CD14-positive monocyte (primary cell): ENCODE data around the gene ADI1. TPM values are rescaled to one million over a fixed set of nuclear protein-coding genes. Genes with fewer than 3 reads are reported as not detected.

Experiments used
- DNase-seq, 3 donors: peaks; one replicate each; pipeline ENCODE4 v3.0.0-alpha.2; 2011 to 2022
- H2AFZ ChIP-seq: 2 replicates; pipeline ENCODE4 v1.6.0; 2012; ENCODE audit warnings: mild to moderate bottlenecking, low read depth, low read length, inconsistent platforms; ENCODE audit not compliant: insufficient read depth, poor library complexity, severe bottlenecking
- H3K27ac ChIP-seq, 2 donors: 1 replicate in 1 of 2; 2 replicates in 1 of 2; pipeline ENCODE4 v1.5.1; 2012 to 2013; ENCODE audit warnings: low read length in 2 of 2, control low read depth in 1 of 2, inconsistent platforms in 1 of 2, low read depth in 1 of 2, mild to moderate bottlenecking in 1 of 2
- H3K27me3 ChIP-seq, 2 donors: one replicate each; pipeline versions ENCODE4 v1.6.0 to v1.6.1; 2011 to 2013; ENCODE audit warnings: low read length in 2 of 2; ENCODE audit not compliant: control insufficient read depth in 2 of 2, insufficient read depth in 2 of 2
- H3K36me3 ChIP-seq, 2 donors: replicated peaks in 1 of 2; 1 replicate in 1 of 2; 2 replicates in 1 of 2; pipeline versions ENCODE4 v1.5.1 to v1.6.1; 2012 to 2013; ENCODE audit warnings: low read length in 2 of 2, control low read depth in 1 of 2, inconsistent platforms in 1 of 2, mild to moderate bottlenecking in 1 of 2; ENCODE audit not compliant: insufficient read depth in 2 of 2, control insufficient read depth in 1 of 2
- H3K4me1 ChIP-seq, 2 donors: 1 replicate in 1 of 2; 2 replicates in 1 of 2; pipeline versions ENCODE4 v1.5.1 to v1.6.1; 2012 to 2013; ENCODE audit warnings: low read length in 2 of 2, control low read depth in 1 of 2, inconsistent platforms in 1 of 2, mild to moderate bottlenecking in 1 of 2, moderate library complexity in 1 of 2; ENCODE audit not compliant: insufficient read depth in 2 of 2, control insufficient read depth in 1 of 2
- H3K4me2 ChIP-seq: replicated peaks from 2 replicates; pipeline ENCODE3; 2012; ENCODE audit warnings: low read length, moderate library complexity, mild to moderate bottlenecking; ENCODE audit not compliant: poor library complexity, severe bottlenecking; ENCODE audit errors: extremely low read depth
- H3K4me3 ChIP-seq, 3 experiments: fragments of 200-600 bp in 1 of 3; sonication (generic) in 1 of 3; replicated peaks in 1 of 3; 1 replicate in 2 of 3; 2 replicates in 1 of 3; pipeline ENCODE4 v1.5.1; 2011 to 2013; ENCODE audit warnings: low read length in 3 of 3, mild to moderate bottlenecking in 3 of 3, control low read depth in 2 of 3, low read depth in 2 of 3, inconsistent platforms in 1 of 3, moderate library complexity in 1 of 3
- H3K79me2 ChIP-seq: 2 replicates; pipeline ENCODE4 v1.6.0; 2012; ENCODE audit warnings: mild to moderate bottlenecking, control low read depth, inconsistent platforms, low read length, moderate library complexity; ENCODE audit not compliant: insufficient read depth
- H3K9ac ChIP-seq: 2 replicates; pipeline ENCODE4 v1.6.0; 2017; ENCODE audit warnings: low read length, mild to moderate bottlenecking; ENCODE audit not compliant: insufficient read depth, poor library complexity, severe bottlenecking
- H3K9me3 ChIP-seq, 2 donors: replicated peaks in 1 of 2; 1 replicate in 1 of 2; 2 replicates in 1 of 2; pipeline versions ENCODE4 v1.5.1 to v1.6.1; 2012 to 2013; ENCODE audit warnings: low read length in 2 of 2, control low read depth in 1 of 2; ENCODE audit not compliant: control insufficient read depth in 1 of 2, insufficient read depth in 1 of 2
- H4K20me1 ChIP-seq: 2 replicates; pipeline ENCODE4 v1.6.0; 2012; ENCODE audit warnings: mild to moderate bottlenecking, low read length, control low read depth, moderate library complexity; ENCODE audit not compliant: insufficient read depth
- H3K27ac Mint-ChIP-seq, 7 donors: one replicate each; pipeline ENCODE4 v1.8.0; 2020; ENCODE audit warnings: mild to moderate bottlenecking in 7 of 7, mixed read lengths in 7 of 7, moderate library complexity in 6 of 7, inconsistent platforms in 2 of 7
- H3K27me3 Mint-ChIP-seq, 3 donors: one replicate each; pipeline ENCODE4 v1.8.0; 2021 to 2022; ENCODE audit warnings: low read depth in 3 of 3, mild to moderate bottlenecking in 3 of 3, mixed read lengths in 3 of 3, moderate library complexity in 3 of 3, inconsistent platforms in 1 of 3
- H3K36me3 Mint-ChIP-seq, 2 donors: one replicate each; pipeline ENCODE4 v1.8.0; 2020; ENCODE audit warnings: mixed read lengths in 2 of 2, inconsistent platforms in 1 of 2, mild to moderate bottlenecking in 1 of 2
- H3K4me1 Mint-ChIP-seq: one replicate; pipeline ENCODE4 v1.8.0; 2020; ENCODE audit warnings: mild to moderate bottlenecking, mixed read lengths
- H3K4me3 Mint-ChIP-seq, 2 donors: one replicate each; pipeline ENCODE4 v1.8.0; 2020; ENCODE audit warnings: mild to moderate bottlenecking in 2 of 2, mixed read lengths in 2 of 2, moderate library complexity in 1 of 2
- H3K9me3 Mint-ChIP-seq, 7 donors: one replicate each; pipeline ENCODE4 v1.8.0; 2020 to 2022; ENCODE audit warnings: mixed read lengths in 7 of 7, mild to moderate bottlenecking in 6 of 7, moderate library complexity in 6 of 7, inconsistent platforms in 2 of 7
- WGBS: methylation state at CpG from one replicate; pipeline ENCODE4 v1.1.5; 2013; ENCODE audit warnings: missing lambda C conversion rate; ENCODE audit not compliant: insufficient coverage; 5-methylcytosine and 5-hydroxymethylcytosine counted together
- intact Hi-C, 2 donors: fragments of 100-400 bp; cut with micrococcal nuclease; formaldehyde crosslinking; loops; one replicate each; pipeline versions ENCODE4 v1.15.0 to v1.15.1; 2023
- polyA plus RNA-seq, 3 donors: library from polyadenylated mRNA; depleted of rRNA in 1 of 3; unstranded in 2 of 3; stranded (reverse) in 1 of 3; fragments of 300-500 nt in 2 of 3; fragments of >200 nt in 1 of 3; fragmentation: Illumina TruSeq in 2 of 3; gene quantifications; 1 replicate in 2 of 3; 2 replicates in 1 of 3; pipeline ENCODE4 v1.2.3, GENCODE V29; 2012 to 2021
- TF ChIP-seq, protein P1 (sequence below): fragments of 200-600 bp; IDR thresholded peaks from one replicate; pipeline ENCODE4 v1.8.0; 2022; ENCODE audit warnings: antibody characterized with exemption, mild to moderate bottlenecking

Gene ADI1
- polyA plus RNA-seq, 3 donors = 30.5 to 89.1 (median 79.3) TPM

DNA sequence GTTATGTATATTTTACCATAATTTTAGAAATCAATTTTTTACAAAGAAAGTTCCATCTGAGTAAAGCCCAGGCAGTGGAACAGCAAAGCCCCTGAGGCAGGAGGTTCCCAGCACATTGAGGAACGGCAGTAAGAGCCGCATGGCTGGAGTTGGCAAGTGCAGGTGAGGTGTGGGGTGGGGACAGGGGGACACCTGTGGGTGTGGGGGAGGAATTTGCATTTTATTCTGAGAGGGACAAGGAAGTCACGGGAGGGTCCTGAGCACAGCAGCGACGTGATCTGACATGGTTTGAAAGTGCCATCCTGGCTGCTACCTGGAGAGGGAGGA, 16.1 kb upstream of the ADI1 start:
- intact Hi-C loops = no loop called here
- Mint-ChIP-seq H3K27ac (peak overlapping the region in 3 of 7 donors; percentile 40 to 91 (median 64)), H3K4me3 (peak overlapping the region; percentile 75 to 85), H3K36me3 (peaks cover 16 to 17% of the 10 kb centered on the region in 2 donors), H3K27me3 (peaks cover 0 to 1% (median 0%) of the 10 kb centered on the region in 3 donors), H3K4me1 (peaks cover 9% of the 10 kb centered on the region), H3K9me3 (peaks cover 0 to 5% (median 2%) of the 10 kb centered on the region in 7 donors)
- Histone ChIP-seq H2AFZ (peak overlapping the region; percentile 77), H3K9me3 (no peaks in the 10 kb centered on the region), H4K20me1 (no peaks in the 10 kb centered on the region), H3K27me3 (no peaks in the 10 kb centered on the region), H3K4me3 (no peak overlapping the region), H3K4me2 (peak overlapping the region; percentile 70), H3K36me3 (peaks cover 6 to 14% of the 10 kb centered on the region in 2 donors), H3K4me1 (peaks cover 0 to 3% of the 10 kb centered on the region in 2 donors), H3K79me2 (no peaks in the 10 kb centered on the region), H3K27ac (peak overlapping the region; percentile 39 to 71), H3K9ac (peak overlapping the region; percentile 69)
- 90% methylated on average over 4 of the region's 5 CpGs for WGBS
- TF ChIP-seq, protein P1, sequence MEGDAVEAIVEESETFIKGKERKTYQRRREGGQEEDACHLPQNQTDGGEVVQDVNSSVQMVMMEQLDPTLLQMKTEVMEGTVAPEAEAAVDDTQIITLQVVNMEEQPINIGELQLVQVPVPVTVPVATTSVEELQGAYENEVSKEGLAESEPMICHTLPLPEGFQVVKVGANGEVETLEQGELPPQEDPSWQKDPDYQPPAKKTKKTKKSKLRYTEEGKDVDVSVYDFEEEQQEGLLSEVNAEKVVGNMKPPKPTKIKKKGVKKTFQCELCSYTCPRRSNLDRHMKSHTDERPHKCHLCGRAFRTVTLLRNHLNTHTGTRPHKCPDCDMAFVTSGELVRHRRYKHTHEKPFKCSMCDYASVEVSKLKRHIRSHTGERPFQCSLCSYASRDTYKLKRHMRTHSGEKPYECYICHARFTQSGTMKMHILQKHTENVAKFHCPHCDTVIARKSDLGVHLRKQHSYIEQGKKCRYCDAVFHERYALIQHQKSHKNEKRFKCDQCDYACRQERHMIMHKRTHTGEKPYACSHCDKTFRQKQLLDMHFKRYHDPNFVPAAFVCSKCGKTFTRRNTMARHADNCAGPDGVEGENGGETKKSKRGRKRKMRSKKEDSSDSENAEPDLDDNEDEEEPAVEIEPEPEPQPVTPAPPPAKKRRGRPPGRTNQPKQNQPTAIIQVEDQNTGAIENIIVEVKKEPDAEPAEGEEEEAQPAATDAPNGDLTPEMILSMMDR = no peak
- DNase-seq = no peak

DNA sequence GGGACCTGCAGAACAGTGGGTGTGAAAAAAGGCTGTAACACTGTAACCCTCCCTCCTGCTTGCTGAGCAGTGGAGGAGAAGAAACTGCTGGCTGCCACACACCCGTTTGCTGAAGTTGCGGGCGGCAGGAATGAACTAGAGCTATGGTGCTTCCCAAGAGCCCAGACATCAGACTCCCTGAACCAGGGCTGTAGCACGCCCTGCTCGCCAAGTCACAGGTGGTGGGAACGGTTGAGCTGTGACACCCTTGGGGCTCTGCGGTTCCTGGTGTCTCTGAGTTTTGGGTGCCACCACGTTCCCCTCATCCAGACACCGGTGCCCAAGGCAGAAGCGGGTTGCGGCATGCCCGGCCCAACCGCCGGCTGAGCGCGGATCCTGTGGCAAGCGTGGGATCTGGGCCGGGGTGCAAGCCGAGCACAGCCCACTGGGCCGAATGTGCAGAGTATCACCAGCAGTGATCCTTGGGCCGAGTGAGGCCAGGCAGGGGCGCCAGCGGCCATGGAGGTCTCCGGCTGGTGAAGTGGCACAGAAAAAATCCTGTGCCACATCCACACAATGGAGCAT, 15.0 kb upstream of the ADI1 start:
- Mint-ChIP-seq H3K4me3 (no peak overlapping the region), H3K36me3 (peaks cover 6 to 8% of the 10 kb centered on the region in 2 donors), H3K27me3 (peaks cover 0 to 1% (median 0%) of the 10 kb centered on the region in 3 donors), H3K4me1 (peaks cover 9% of the 10 kb centered on the region), H3K9me3 (peaks cover 0 to 5% (median 2%) of the 10 kb centered on the region in 7 donors), H3K27ac (no peak overlapping the region)
- Histone ChIP-seq H3K27me3 (no peaks in the 10 kb centered on the region), H3K9me3 (no peaks in the 10 kb centered on the region), H2AFZ (no peak overlapping the region), H3K4me2 (no peak overlapping the region), H3K9ac (no peak overlapping the region), H3K4me1 (peaks cover 0 to 3% of the 10 kb centered on the region in 2 donors), H3K27ac (no peak overlapping the region), H4K20me1 (no peaks in the 10 kb centered on the region), H3K36me3 (peaks cover 0 to 3% of the 10 kb centered on the region in 2 donors), H3K4me3 (no peak overlapping the region), H3K79me2 (no peaks in the 10 kb centered on the region)
- TF ChIP-seq, protein P1 = no peak
- DNase-seq = no peak
- 94% methylated on average over 22 of the region's 24 CpGs for WGBS
- intact Hi-C loops = no loop called here
